HG02884 (cell line): ENCODE results near the gene CPLX4.

Source experiments
- ATAC-seq: cut with Tn5 transposase; IDR thresholded peaks from one replicate; pipeline ENCODE4 v1.9.1; 2021; ENCODE audit warnings: mild to moderate bottlenecking, moderate library complexity; ENCODE audit not compliant: unreplicated experiment

The CPLX4 gene

DNA sequence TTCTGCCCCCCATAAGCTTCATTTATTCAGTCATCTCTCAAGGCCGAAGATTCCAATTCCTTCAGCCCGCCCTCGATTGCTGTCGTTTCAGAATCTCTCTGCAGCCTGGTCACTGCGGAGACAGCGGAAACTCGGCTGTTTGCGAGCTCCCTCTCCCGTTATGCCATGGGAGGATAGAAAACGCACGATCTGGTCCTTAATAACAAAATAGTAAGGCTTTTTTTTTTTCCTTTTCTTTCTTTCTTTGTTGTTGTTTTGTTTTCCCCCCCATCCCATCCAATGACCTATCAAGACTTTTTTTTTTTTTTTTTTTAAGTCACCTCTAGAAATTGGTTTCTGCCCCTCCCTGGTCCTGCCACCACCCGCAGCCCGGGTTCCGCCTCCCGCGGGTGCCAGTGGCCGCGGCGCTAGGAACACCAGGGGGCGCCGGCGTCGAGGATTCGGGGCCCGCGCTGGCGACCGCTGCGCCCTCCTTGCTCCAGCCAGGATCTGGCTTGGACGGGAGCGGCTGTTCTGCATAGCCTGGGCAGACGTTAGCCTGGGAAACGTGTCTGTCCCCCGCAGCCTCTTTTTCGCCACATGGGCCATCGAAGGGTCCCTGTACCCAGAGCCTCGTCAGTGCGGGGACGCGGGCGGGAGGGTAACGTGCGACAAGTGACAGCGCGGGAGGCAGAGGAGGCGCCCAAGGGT is 10.1 kb downstream of the CPLX4 start:
- ATAC-seq, result peak; percentile 90

DNA sequence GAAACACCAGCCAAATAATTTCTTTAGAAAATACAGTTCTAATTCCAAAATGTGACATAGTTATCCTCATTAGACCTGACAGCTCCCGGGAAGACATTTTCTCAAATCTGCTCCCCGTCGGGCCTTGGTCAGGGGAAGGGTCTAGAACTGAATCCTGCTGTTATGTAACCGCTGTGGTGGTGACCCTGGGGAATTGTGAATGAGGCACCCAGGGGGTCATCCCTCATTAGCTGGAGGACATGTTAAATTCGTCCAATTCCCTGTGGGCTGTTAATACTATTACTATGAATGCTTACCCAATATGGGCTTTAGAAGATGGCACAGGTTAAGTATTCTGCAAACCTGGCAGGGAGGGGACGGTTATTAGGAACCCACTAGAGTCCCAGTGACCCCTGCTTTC is 11.8 kb downstream of the CPLX4 start:
- no peak for ATAC-seq

DNA sequence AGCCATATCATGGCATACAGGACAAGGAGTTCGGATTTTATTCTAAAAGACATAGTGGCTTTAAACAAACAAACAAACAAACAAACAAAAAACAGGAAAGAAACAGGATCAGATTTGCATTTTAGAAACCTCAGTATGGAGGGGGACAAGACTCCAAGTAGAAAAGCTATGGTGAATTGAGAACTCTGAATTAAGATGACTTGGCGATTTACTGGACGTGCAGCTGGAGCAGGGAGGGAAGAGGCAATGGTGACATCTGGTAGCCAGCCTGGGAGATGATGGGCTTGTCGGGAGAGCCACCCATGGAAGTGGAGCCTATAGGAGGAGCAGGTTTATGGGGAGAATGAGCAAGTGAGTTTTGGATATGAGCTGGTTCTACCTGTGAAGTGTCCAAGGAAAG is 13.2 kb downstream of the CPLX4 start:
- no peak for ATAC-seq

DNA sequence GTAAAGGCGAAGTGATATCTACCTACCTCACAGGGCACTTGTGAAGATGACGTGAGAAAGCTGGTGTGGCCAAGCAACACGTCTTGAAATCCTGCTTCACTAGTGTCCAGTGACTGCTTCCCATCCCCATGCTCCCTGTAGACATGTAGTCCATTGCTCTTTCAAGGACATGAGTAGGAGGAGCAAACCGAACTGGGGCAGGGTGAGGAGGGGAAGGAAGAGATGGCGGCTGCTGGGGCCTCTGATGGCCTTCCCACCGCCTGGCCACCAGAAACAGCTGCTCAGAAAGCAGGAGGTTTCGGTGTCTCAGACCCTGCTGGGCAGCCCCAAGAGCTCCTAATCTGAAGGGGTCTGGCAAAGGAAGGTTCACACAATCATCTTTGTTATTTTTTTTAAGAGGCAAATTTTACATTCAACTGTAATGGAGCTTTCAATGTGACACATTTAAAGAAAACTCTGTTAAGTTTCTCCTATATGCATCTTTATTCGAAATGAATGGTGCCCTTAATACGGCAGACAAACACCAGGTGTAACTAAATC is 14.7 kb downstream of the CPLX4 start:
- no peak for ATAC-seq

DNA sequence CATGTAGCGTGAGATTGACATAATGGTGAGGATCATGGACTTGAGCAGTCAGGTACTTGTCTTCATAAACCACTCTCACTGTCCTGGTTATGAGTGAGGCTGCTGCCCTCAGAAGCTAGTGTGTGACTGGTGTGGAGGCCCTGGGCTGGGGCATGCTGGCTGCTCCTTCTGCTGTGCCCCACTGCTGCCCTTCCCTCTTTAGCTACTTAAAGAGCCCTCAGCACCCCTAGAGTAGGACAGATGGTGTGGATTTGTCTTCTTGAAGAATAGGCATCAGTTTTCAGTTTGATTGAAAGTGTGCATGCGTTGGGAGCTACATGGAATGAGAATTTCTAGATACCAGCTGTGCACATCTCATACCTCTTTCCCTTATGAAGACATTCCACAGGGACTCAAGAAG is 15.4 kb downstream of the CPLX4 start:
- ATAC-seq, result no peak

DNA sequence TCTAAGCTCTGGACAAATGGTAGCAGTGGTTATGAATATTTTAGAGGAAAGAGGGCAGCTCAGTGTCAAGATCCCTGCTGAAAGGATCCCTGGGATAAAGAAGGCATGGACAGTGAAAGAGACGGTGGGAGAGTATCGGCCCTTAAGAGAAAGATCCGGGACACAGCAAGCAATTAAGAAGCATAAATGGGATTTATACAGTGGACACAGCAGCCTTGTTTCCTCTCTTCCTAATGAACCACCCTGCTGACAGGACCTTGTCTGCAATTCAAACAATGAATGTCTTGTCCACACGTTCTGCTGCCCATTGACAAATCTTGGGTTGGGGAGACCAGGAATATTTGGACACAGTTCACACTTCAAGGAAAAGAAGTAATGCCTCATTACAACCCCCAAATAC is 16.5 kb downstream of the CPLX4 start:
- ATAC-seq, result no peak

DNA sequence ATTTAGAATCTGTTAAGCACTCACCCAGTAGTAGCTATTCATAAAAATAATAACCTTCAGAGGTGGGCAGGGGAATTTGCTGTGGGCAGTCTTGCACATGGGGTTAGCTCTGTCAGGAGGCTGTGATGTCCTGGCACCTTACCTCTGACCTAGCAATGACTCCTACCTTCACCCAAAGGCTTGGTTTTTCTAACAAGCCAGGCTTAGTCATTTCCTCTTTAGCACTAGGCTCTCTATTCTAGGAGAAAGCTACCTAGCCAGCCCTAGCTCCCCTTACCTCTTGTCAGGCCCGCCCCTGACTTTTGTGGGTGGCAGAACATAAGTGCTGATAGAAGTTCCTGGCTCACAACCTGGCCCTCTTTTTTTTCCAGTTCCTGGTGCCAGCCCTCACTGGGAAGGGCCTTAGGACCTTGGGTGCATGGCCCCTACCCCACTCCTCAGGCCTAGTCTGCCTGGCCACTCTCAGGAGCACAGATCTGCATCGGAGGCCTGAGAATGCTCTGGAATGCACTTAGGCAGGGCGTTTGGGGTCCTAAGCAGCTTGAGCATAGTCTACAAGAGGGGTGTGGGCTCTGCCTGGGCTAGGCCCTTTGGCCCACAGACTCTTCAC is 17.7 kb downstream of the CPLX4 start:
- ATAC-seq, result no peak

DNA sequence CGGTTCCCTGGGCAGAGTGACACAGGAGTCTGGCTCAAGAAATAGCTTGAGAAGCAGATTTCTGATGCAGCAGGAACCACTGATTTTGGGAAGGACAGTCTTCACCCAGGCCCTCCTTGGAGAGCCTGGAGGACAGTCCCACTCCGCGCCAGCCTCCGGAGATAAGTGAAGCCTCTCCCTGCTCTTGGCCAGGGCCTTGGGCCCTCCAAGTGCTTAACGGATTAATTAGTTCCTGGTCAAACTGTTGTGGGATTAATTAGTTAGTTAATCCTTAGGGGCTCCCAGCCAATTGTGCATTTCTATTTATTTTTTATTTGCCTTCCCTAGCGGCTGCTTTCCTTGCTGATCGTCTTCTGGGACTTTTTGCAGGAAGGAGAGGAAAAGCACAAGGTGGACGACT is 19.6 kb downstream of the CPLX4 start:
- no peak for ATAC-seq

DNA sequence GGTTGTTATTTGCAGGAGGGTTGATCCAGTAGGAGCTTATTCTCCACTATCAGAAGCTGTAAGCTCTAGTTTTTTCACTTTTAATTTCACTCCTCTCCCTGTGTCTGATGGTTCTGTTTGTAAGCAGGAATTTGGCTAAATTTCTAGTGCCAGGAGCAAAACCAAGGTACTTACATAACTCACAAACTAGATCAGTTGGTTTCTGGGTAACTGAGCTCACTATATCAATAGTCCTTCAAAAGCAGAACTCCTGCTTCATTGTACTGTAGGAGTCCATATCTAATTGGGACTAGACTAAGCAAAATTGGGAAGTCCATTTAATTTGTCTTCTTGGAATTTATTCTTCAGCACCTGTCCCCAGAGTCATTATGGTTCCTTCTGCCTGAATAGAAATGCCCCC is 25.1 kb downstream of the CPLX4 start:
- ATAC-seq, result no peak

DNA sequence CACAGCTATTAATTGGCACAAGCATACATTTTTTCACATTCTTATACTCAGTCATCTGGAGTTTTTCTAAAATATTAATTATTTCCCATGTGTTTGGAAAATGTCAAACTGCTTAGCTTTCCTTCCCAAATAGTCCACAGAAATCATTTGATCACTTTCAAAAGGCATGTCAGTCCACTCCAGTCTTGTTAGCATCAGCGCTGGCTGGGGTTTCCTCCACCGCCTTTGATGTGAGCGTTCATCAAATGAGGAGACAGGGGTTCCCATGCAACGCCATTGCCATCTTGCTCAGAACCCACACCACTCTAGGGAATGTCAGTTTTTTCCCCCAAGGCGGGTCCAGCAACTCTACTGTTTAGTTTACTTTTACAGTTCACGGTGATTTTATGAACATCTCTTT is 32.1 kb downstream of the CPLX4 start:
- ATAC-seq, result no peak

DNA sequence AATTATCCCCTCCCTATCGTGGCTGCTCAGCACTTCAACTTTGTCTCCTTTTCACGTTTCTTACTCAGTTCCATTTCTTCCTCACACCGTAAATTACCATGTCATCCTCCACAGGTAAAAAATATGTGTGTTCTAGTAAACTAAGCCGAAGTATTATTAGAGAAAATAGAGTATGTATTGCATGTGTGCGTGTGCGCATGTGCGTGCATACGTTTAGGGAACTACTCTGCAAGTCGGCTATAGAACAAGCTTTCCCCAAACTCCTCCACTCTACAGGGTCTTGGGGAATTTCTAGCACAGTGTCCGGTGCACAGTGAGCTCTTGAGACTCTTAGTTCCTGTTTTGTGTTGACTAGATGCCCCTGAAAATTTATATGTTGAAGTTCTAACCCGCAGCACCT is 36.1 kb downstream of the CPLX4 start:
- no peak for ATAC-seq

DNA sequence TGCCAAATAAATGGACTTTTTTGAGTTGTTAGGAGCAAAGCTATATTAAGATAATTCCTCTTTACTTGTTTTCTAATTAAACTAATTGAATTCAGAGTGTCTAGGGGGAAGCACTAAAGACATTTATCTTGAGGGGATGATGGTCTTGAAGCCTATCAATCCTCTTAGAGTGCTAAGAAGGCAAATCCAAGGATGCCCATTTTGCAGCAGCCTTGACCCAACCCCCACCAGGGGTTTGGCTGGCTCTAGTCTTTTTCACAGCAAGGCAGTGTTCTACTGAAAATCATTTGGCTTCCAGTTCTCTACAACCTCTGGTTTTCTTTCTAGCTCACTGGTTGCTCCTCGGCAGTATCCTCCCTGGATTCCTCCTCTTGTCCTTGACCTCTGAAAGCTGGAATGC is 38.7 kb downstream of the CPLX4 start:
- ATAC-seq, result no peak

DNA sequence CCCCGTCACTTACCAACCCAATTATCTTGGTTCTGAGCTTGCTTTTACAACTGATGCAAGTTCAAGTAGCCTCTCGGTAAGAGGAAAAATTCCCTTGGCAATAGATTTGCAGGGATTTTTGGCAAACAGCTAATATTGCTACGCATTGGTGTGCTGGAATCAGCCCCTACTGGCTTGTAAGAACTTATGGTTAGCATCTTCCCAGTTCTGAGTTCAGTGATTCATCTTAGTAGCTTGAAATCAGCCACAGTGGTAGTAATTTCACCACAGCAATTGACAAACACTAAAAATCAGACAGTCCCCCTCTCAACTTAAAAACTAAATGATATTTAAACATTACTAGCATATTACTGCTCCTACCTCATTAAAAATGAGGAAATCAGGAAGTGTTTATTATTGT is 39.3 kb downstream of the CPLX4 start:
- no peak for ATAC-seq

DNA sequence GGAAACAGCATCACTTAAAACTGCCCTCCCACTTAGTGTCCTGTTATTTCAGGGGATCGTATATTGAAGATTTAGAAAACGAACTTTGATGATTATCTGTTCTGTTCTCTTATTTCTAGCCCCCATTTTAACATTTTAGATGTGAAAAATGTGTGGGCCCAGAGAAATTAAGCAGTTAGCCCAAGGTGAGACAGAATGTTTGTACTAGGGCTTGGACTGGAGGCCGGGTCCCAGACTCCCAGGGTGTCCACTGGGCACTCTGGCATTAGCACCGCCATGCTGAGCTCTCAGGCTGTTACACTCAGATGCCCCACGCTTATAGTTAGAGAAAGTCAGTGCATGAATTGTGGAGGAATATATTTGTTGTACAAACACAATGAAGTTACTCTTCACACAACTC is 39.7 kb downstream of the CPLX4 start:
- ATAC-seq, result no peak

DNA sequence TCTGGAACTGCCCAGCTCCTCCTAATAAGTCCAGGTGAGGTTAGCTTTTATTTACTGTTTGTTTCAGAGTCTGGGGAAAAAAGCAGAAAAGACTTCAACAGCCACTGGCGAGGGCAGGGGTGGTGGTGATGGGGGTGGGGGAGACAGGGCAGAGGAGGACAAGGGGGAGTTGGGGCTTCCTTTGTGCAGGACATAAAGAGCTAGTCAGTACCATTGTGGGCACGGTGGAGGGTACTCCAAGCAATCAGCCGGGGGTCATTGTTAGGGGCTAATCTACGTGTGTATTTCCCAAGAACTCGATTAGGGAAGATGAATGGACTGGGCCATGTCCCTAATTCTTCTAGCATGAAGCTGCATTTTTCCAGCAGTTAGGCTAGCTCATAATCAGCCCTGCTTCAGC is 42.4 kb downstream of the CPLX4 start:
- no peak for ATAC-seq

DNA sequence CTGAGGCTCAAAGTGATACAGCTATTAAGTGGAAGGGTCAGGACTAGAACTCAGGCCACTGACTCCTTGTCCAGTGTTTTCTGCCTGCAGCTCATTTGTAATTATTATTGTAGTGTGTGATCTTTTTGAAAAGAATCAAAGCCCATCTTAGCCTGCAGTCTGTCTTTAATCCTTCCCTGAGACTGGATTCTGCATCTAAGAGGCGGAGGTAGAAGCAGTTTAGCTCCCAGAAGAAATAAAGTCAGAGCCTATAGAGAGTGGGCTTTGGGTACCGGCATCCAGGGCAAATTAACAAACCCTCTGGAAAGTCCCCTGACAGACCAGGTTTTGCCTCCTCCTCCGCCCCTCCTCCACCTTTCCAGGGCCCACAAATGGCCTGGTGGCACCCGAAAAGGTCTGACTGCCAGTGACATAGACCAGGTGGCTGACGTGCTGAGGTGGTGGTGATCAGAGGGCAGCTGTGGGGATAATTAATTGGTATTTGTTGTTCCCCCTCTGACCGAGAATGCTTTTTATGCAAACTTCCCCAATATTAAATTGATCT is 43.0 kb downstream of the CPLX4 start:
- ATAC-seq, result no peak

DNA sequence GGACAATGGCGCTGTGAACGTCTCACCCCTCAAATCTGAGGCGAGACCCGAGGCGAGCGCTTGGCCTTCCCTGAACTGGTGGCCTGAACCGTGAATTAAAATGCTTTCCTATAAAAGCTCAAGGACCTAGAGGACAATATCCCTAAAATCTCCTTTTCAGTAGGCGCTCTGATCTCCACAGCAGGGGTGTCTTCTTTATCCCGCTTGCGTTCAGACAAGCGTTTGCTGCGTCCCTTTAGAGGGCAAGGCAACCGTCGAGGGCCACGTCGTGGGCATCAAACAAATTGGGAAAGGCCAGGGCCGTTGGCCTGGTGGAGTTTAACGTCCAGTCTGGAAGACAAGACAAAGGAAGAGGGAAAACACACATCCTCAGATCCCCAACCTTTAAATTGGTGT is 43.9 kb downstream of the CPLX4 start:
- no peak for ATAC-seq

DNA sequence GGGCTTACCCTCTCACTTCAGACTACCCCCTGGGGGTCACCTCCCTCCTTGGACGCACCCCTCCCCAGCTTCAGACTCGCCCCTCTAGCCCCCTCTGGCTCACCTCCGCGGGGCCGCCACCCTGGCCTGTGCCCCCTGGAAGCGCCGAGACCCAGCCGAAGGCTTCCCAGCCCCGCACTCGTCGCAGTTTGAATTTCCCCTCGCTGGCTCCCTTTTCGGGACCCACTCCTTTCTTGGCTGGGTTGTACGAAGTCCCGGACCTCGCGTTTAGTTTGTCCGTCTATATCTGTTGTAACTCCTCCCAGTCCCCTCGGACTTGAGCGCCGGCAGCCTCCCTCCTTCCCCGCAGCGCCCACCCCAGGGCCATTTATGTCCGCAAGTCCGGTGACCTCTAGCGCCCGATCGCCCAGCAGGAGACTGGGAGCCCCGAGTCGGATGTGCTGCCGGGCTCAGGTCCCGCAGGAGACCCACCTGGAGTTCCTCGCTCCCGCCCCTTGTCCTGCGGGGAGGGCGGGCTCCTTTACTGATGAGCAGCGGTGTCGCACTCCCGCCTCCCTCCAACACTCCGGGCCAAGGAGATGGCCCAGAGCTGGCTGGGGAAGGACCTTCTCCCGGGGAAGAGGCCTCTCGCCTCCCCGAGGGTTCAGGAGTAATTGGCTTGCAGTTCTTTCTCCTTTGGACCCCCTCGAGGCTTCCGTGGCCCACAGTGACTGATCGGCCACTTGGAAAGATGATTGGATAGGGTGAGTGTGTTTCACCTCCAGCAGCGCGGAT is 44.5 kb downstream of the CPLX4 start:
- no peak for ATAC-seq

DNA sequence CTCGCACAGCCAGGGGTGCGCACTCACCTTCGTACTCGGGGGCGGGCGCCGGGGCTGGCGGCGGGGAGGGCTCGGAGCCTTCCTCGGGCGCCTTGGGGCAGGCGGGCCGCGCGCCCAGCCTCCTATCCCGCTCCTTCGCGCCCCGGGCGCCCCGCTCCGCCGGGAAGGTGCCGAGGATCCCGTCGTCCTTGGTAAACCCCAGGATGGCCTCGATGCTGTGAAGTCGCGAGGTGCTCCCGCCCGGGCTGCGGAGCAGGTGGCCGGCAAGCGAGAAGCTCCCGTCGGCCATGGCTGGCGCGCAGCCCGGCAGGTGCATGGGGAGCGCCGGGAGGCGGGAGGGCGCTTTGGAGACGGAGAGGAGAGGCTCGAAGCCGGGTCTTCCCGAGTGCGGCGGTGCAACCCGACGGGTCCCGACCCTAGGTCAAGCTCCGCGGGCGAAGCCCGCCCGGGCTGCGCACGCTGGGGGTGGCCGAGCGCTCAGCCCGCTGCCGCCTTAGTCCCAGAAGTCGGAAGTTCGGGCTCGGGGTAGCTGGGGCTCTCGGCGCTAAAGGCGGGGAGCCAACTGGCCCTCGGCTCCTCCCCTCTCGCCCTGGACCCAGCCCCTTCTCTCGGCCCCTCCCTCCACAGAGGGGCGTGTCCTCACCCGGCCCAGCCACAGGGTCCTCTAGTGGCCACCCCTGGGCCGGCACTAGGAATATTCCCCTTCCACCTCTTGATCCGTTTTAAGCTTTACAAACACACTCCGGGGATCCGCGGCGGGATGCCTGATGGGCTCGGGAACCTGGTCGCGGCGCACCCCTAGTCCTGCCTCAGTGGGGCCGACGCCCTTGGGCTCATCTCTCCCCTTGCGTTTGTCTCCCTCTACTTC is 45.3 kb downstream of the CPLX4 start, which contains the start of gene RAX:
RAX (minus strand) TSS at position 564 of the 868 bp plus-strand sequence; CDS start at position 316, 248 bp downstream.
- ATAC-seq, result no peak

DNA sequence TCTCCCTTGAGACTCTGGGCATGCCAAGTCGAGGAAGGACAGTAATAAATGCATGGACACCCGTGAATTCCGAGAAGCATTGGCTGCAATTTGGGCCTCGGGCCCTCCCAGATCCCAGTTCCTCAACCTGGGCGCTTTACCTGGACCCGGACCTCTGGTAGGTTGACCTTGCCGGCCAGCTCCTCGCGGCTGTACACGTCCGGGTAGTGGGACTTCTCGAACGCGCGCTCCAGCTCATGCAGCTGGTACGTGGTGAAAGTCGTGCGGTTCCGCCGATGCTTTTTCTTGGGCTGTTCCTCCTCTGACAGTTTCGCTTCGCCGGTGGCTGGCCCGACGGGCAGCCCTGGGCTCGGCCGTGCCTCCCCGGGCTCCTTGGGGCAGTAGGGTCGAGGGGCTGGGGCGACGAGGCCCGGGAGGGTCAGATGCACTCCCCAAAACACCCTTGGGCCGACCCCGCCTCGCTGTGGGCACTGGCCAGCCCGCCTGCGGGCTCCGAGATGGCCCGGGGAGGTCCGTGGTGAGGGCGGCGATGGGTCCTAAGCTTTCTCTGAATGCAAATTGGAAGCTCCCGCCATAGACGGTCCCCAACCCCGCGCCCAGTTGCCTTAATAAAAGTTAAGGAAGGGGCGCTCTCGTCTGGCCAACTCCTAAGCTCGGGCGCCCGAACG is 46.1 kb downstream of the CPLX4 start:
- ATAC-seq, result no peak
